Body of pancreas (tissue), 4 donors: ENCODE results near the gene MBD6.

ENCODE experiments used
- CTCF ChIP-seq, 7 experiments: fragments of 450-650 bp in 4 of 7; fragments of 200-600 bp in 3 of 7; sonication (generic) in 3 of 7; IDR thresholded peaks; one replicate each; pipeline ENCODE4 v1.5.1; 2016 to 2019; ENCODE audit warnings: antibody characterized with exemption in 7 of 7
- POLR2A ChIP-seq, 3 donors: fragments of 450-650 bp; IDR thresholded peaks; one replicate each; pipeline ENCODE4 v1.6.1; 2016; ENCODE audit warnings: antibody characterized with exemption in 3 of 3, mild to moderate bottlenecking in 2 of 3

GRCh38 chr12:57512665-57513064, 10.0 kb upstream of the MBD6 start:
- TF ChIP-seq CTCF (IDR thresholded peaks at IDR 0.05) (no peak), POLR2A (IDR thresholded peaks at IDR 0.05) (no peak)
